Measurements from ENCODE around the gene NIN.

DNA sequence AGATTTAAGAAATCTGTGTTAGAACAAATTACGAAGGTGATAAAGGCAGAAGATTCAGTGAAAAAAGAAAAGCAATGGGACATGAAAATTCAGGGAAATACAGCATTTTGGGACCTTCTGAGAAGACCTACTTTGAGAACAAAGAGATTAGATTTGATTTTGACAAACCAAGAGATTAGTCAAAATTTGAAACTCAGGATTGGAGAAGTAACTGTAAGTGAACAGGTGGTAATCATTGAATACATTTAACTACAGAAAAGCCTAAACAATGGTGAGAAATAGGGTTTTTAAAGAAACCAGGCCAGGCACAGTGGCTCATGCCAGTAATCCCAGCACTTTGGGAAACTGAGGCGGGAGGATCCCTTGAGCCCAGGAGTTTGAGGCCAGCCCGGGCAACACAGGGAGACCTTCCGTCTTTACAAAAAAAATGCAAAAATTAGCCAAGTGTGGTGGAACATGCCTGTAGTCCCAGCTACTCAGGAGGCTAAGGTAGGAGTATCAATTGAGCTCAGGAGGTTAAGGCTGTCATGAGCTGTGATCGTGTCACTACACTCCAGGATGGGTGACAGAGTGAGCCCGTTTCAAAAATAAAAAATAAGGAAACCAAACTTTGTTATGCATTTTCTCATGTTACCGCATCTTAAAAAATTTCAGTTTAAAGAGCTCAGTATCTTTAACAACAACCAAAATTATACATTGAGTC is 154.0 kb downstream of the NIN start:
- no peak for TF ChIP-seq EZH2 (IDR thresholded peaks at IDR 0.05; ENCODE audit: low read depth)
- no peak for TF ChIP-seq CTCF (conservative IDR thresholded peaks at IDR 0.05)
